Psoas muscle (tissue), 8 donors: Measurements from ENCODE around the gene TMEM121B. TPM values are rescaled to one million over a fixed set of nuclear protein-coding genes. Genes with fewer than 3 reads are reported as not detected.

ENCODE experiments used
- ATAC-seq, 4 donors: fragments of 200-7000 bp; cut with Tn5 transposase; one replicate each; pipeline ENCODE4 v1.9.1; 2020; ENCODE audit warnings: moderate library complexity in 3 of 4, mild to moderate bottlenecking in 2 of 4
- DNase-seq, 2 donors: peaks; one replicate each; pipeline ENCODE4 v3.0.0-alpha.2; 2020
- H3K27ac ChIP-seq: fragments of 200-600 bp; one replicate; pipeline ENCODE4 v1.8.0; 2022
- H3K27me3 ChIP-seq, 3 donors: fragments of 200-600 bp in 1 of 3; one replicate each; pipeline versions ENCODE4 v1.6.1 to v1.8.0; 2013 to 2022; ENCODE audit warnings: low read length in 2 of 3, mild to moderate bottlenecking in 2 of 3, moderate library complexity in 1 of 3; ENCODE audit not compliant: insufficient read depth in 3 of 3
- H3K36me3 ChIP-seq, 2 donors: fragments of 200-600 bp in 1 of 2; one replicate each; pipeline versions ENCODE4 v1.6.1 to v1.8.0; 2013 to 2022; ENCODE audit warnings: low read depth in 1 of 2, mild to moderate bottlenecking in 1 of 2, moderate library complexity in 1 of 2; ENCODE audit not compliant: insufficient read depth in 1 of 2
- H3K4me1 ChIP-seq: fragments of 200-600 bp; one replicate; pipeline ENCODE4 v1.8.0; 2022
- H3K4me3 ChIP-seq: fragments of 200-600 bp; one replicate; pipeline ENCODE4 v1.8.0; 2022; ENCODE audit warnings: mild to moderate bottlenecking
- H3K9me3 ChIP-seq: fragments of 200-600 bp; one replicate; pipeline ENCODE4 v1.8.0; 2022
- WGBS, 3 donors: extraction: QIAGEN DNeasy Blood & Tissue Kit; methylation state at CpG; one replicate each; pipeline versions ENCODE4 v1.1.6 to v1.1.7; 2013; 5-methylcytosine and 5-hydroxymethylcytosine counted together
- intact Hi-C, 2 donors: fragments of 100-400 bp; cut with DNase I; formaldehyde crosslinking; loops; one replicate each; pipeline versions ENCODE4 v1.11.0 to v1.14.2; 2022
- polyA plus RNA-seq, 3 donors: library from polyadenylated mRNA; stranded (reverse); fragments of 200-250 nt; gene quantifications; one replicate each; pipeline ENCODE4 v1.2.3, GENCODE V29; 2013
- total RNA-seq, 4 donors: library from RNA; stranded (reverse); fragmentation: NEBNext Ultra II Directional in 2 of 4; extraction: Animal tissue kit (Norgen Biotek cat#: 25700) in 2 of 4; gene quantifications; one replicate each; pipeline versions ENCODE4 v1.2.1 to v1.2.4, GENCODE V29; 2021 to 2023
- TF ChIP-seq, protein P1 (sequence below): fragments of 200-600 bp; IDR thresholded peaks from one replicate; pipeline ENCODE4 v1.8.0; 2022; ENCODE audit warnings: antibody characterized with exemption
- donor health status: healthy with polysubstance abuse.
- donor health status: DM: no; HTN: no; CAD: no; lungs with moderate emphysema.
- donor health status: Bipolar disorder and iron deficiency.
- donor health status: healthy.
- donor health status: DM: yes; HTN: yes; CAD: no.
- donor health status: DM: no; HTN: no; CAD: no.
- donor health status: DM: no; HTN: no; CAD: no.
- donor health status: DM: yes; HTN: yes; CAD: no.

Gene TMEM121B
- total and polyA plus RNA-seq, 7 donors: 0.03 to 0.80 (median 0.28) TPM

DNA sequence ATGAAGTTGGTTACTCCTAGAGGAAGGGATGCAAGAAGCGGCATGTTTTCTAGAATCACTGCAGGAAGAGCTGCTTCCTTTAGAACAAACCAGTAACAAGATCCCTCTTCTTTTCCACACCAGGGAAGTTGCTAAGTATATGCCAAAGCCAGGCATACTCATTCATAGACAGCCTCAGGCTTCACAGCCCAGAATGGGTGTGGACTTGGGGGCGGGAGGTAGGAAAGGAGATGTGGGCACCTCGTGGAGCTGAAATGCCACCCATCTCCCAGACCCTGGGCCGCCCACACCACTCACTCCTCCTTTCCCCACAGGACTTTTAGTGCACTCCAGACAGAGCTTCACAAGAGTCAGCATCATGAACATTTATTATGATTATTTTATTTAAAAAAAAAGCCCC is 16.0 kb upstream of the TMEM121B start:
- no peaks in the 10 kb centered on the region for H3K27me3 ChIP-seq
- H3K36me3 ChIP-seq: peaks cover 0 to 29% of the 10 kb centered on the region in 2 donors
- no peak overlapping the region for H3K4me3 ChIP-seq
- intact Hi-C loops: no loop called here
- ATAC-seq (no peak), DNase-seq (no peak)
- peaks cover 41% of the 10 kb centered on the region for H3K4me1 ChIP-seq
- H3K27ac ChIP-seq: peak overlapping the region; percentile 46
- no peaks in the 10 kb centered on the region for H3K9me3 ChIP-seq
- TF ChIP-seq, protein P1, sequence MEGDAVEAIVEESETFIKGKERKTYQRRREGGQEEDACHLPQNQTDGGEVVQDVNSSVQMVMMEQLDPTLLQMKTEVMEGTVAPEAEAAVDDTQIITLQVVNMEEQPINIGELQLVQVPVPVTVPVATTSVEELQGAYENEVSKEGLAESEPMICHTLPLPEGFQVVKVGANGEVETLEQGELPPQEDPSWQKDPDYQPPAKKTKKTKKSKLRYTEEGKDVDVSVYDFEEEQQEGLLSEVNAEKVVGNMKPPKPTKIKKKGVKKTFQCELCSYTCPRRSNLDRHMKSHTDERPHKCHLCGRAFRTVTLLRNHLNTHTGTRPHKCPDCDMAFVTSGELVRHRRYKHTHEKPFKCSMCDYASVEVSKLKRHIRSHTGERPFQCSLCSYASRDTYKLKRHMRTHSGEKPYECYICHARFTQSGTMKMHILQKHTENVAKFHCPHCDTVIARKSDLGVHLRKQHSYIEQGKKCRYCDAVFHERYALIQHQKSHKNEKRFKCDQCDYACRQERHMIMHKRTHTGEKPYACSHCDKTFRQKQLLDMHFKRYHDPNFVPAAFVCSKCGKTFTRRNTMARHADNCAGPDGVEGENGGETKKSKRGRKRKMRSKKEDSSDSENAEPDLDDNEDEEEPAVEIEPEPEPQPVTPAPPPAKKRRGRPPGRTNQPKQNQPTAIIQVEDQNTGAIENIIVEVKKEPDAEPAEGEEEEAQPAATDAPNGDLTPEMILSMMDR: no peak
- 50 to 78% (median 52%) methylated on average over 4 of the region's 4 CpGs for WGBS, 3 donors

- ATAC-seq (no peak), DNase-seq (no peak)
- H3K36me3 ChIP-seq: peaks cover 0 to 15% of the 10 kb centered on the region in 2 donors
- 83 to 92% (median 87%) methylated on average over 15 of the region's 15 CpGs for WGBS, 3 donors
- H3K4me1 ChIP-seq: peaks cover 32% of the 10 kb centered on the region
- H3K27me3 ChIP-seq: no peaks in the 10 kb centered on the region
- no peak overlapping the region for H3K27ac ChIP-seq
- intact Hi-C loops: no loop called here
- no peaks in the 10 kb centered on the region for H3K9me3 ChIP-seq
- no peak overlapping the region for H3K4me3 ChIP-seq
- TF ChIP-seq, protein P1: no peak
Measured at GRCh38 chr22:17135153-17135760, 14.1 kb upstream of the TMEM121B start.

DNA sequence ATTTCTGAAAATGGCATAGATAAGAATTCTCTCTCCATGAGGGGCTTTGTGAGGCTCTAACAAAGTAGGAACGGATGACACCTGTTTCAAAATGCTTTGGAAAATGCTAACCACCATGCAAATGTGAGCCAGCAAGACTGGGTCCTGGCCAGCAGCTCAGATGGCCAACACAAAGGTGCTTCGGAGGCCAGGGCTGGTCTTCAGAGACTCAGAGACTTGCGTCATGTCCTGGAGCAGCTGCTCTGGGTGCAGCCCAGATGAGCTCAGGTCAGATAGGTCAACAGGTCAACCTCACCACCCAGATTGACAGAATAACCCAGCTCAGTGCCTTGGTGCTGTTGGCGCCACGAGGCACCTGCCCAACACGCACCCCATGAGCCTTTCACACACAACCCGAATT is 12.0 kb upstream of the TMEM121B start:
- intact Hi-C loops: no loop called here
- 59 to 68% (median 62%) methylated on average over 7 of the region's 7 CpGs for WGBS, 3 donors
- H3K36me3 ChIP-seq: peaks cover 0 to 8% of the 10 kb centered on the region in 2 donors
- no peaks in the 10 kb centered on the region for H3K27me3 ChIP-seq
- DNase-seq: no peak
- TF ChIP-seq, protein P1: no peak
- ATAC-seq: peak in 3 of 4 donors; percentile 42 to 64 (median 60)
- H3K4me1 ChIP-seq: peaks cover 18% of the 10 kb centered on the region
- no peaks in the 10 kb centered on the region for H3K9me3 ChIP-seq
- H3K27ac ChIP-seq: peak overlapping the region; percentile 73
- H3K4me3 ChIP-seq: no peak overlapping the region

DNA sequence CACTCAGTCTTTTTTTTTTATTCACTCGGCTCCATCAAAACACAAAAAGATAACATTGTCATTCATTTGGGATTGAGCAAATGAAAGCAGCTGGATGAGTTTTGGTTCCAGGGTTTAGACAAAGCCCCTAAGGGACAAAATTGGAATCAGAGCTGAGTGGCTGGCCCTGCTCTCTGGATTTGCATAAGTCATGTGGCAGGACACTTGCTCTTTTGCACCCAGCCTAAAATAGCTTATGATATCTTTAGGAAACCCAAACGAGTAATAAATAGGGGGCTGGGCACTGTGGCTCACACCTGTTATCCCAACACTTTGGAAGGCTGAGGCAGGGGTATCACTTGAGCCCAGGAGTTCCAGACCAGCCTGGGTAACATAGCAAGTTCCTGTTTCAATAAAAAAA is 11.0 kb upstream of the TMEM121B start:
- Histone ChIP-seq H3K27ac (peak overlapping the region; percentile 73), H3K27me3 (no peaks in the 10 kb centered on the region), H3K36me3 (no peaks in the 10 kb centered on the region), H3K4me1 (peaks cover 14% of the 10 kb centered on the region), H3K9me3 (no peaks in the 10 kb centered on the region), H3K4me3 (no peak overlapping the region)
- 6 to 17% (median 13%) methylated on average over 2 of the region's 2 CpGs for WGBS, 3 donors
- ATAC-seq: peak; percentile 81 to 92 (median 90)
- intact Hi-C loops: no loop called here
- TF ChIP-seq, protein P1: no peak
- DNase-seq: no peak

GRCh38 chr22:17131686-17132085 is 10.5 kb upstream of the TMEM121B start:
- peaks cover 10% of the 10 kb centered on the region for H3K4me1 ChIP-seq
- ATAC-seq: peak; percentile 64 to 84 (median 76)
- DNase-seq: no peak
- H3K4me3 ChIP-seq: peak overlapping the region; percentile 30
- WGBS, 3 donors: 20 to 40% (median 21%) methylated on average over 5 of the region's 5 CpGs
- H3K27me3 ChIP-seq: no peaks in the 10 kb centered on the region
- H3K27ac ChIP-seq: peak overlapping the region; percentile 73
- intact Hi-C loops: no loop called here
- no peaks in the 10 kb centered on the region for H3K36me3 ChIP-seq
- TF ChIP-seq, protein P1: no peak
- H3K9me3 ChIP-seq: no peaks in the 10 kb centered on the region
